ENCODE data around the gene PNPLA7. TPM values are rescaled to one million over a fixed set of nuclear protein-coding genes. Genes with fewer than 3 reads are reported as not detected.

Gene PNPLA7
- total RNA-seq, 4 donors from 2014 or later = 0.61 to 3.4 (median 0.91) TPM

GRCh38 chr9:137449931-137450538 lies 100.2 kb downstream of the PNPLA7 start:
- WGBS, 2 donors = 65 to 70% methylated on average over 13 to 16 of the region's 18 CpGs
- H3K27me3 ChIP-seq = peaks cover 0 to 20% (median 0%) of the 10 kb centered on the region in 4 donors
- H3K4me1 ChIP-seq = peaks cover 10 to 34% (median 23%) of the 10 kb centered on the region in 3 donors
- TF ChIP-seq, protein P1, sequence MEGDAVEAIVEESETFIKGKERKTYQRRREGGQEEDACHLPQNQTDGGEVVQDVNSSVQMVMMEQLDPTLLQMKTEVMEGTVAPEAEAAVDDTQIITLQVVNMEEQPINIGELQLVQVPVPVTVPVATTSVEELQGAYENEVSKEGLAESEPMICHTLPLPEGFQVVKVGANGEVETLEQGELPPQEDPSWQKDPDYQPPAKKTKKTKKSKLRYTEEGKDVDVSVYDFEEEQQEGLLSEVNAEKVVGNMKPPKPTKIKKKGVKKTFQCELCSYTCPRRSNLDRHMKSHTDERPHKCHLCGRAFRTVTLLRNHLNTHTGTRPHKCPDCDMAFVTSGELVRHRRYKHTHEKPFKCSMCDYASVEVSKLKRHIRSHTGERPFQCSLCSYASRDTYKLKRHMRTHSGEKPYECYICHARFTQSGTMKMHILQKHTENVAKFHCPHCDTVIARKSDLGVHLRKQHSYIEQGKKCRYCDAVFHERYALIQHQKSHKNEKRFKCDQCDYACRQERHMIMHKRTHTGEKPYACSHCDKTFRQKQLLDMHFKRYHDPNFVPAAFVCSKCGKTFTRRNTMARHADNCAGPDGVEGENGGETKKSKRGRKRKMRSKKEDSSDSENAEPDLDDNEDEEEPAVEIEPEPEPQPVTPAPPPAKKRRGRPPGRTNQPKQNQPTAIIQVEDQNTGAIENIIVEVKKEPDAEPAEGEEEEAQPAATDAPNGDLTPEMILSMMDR (IDR thresholded peaks at IDR 0.05) = no peak
- no peak for TF ChIP-seq POLR2A (IDR thresholded peaks at IDR 0.05)
- intact Hi-C loops (cut with DNase I) = no loop called here
- no peak for DNase-seq
- H3K27ac ChIP-seq = no peak overlapping the region
- H3K9me3 ChIP-seq = no peaks in the 10 kb centered on the region
- H3K36me3 ChIP-seq = peaks cover 0 to 30% (median 5%) of the 10 kb centered on the region in 3 donors
- no peak overlapping the region for H3K4me3 ChIP-seq

GRCh38 chr9:137449081-137449844 lies 100.9 kb downstream of the PNPLA7 start:
- intact Hi-C loops (cut with DNase I) = no loop called here
- DNase-seq = no peak
- no peaks in the 10 kb centered on the region for H3K9me3 ChIP-seq
- H3K4me1 ChIP-seq = peaks cover 3 to 29% (median 17%) of the 10 kb centered on the region in 3 donors
- H3K36me3 ChIP-seq = peaks cover 0 to 30% (median 5%) of the 10 kb centered on the region in 3 donors
- no peak for TF ChIP-seq POLR2A (IDR thresholded peaks at IDR 0.05)
- TF ChIP-seq, protein P1 (IDR thresholded peaks at IDR 0.05) = no peak
- H3K27ac ChIP-seq = no peak overlapping the region
- H3K4me3 ChIP-seq = no peak overlapping the region
- WGBS, 2 donors = 84 to 89% methylated on average over 7 to 13 of the region's 36 CpGs
- peaks cover 0 to 25% (median 2%) of the 10 kb centered on the region in 4 donors for H3K27me3 ChIP-seq

- no peak for DNase-seq
- no peak overlapping the region for H3K4me3 ChIP-seq
- intact Hi-C loops (cut with DNase I) = no loop called here
- TF ChIP-seq, protein P1 (IDR thresholded peaks at IDR 0.05) = no peak
- 88 to 90% methylated on average over 4 to 14 of the region's 16 CpGs for WGBS, 2 donors
- H3K27ac ChIP-seq = no peak overlapping the region
- no peaks in the 10 kb centered on the region for H3K9me3 ChIP-seq
- H3K27me3 ChIP-seq = peaks cover 0 to 32% (median 2%) of the 10 kb centered on the region in 4 donors
- H3K4me1 ChIP-seq = peaks cover 2 to 22% (median 12%) of the 10 kb centered on the region in 3 donors
- H3K36me3 ChIP-seq = peaks cover 0 to 30% (median 5%) of the 10 kb centered on the region in 3 donors
Observed at GRCh38 chr9:137448602-137448962, 101.6 kb downstream of the PNPLA7 start.

- TF ChIP-seq POLR2A (IDR thresholded peaks at IDR 0.05) = no peak
- TF ChIP-seq, protein P1 (IDR thresholded peaks at IDR 0.05) = no peak
- peaks cover 0 to 29% (median 5%) of the 10 kb centered on the region in 3 donors for H3K36me3 ChIP-seq
- peaks cover 0 to 34% (median 2%) of the 10 kb centered on the region in 4 donors for H3K27me3 ChIP-seq
- no peak for DNase-seq
- H3K4me1 ChIP-seq = peaks cover 2 to 17% (median 8%) of the 10 kb centered on the region in 3 donors
- intact Hi-C loops (cut with DNase I) = no loop called here
- no peak overlapping the region for H3K4me3 ChIP-seq
- 81 to 85% methylated on average over 10 to 12 of the region's 27 CpGs for WGBS, 2 donors
- H3K9me3 ChIP-seq = no peaks in the 10 kb centered on the region
- H3K27ac ChIP-seq = no peak overlapping the region
Observed at GRCh38 chr9:137447722-137448601, 102.2 kb downstream of the PNPLA7 start.
